Thoracic aorta (tissue), 2 donors: ENCODE data around the gene CRACR2A. TPM values are rescaled to one million over a fixed set of nuclear protein-coding genes. Genes with fewer than 3 reads are reported as not detected.

Experiments used
- ATAC-seq: fragments of 150-250 bp; one replicate; pipeline ENCODE4 v1.8.0; 2017; ENCODE audit warnings: low read depth; ENCODE audit not compliant: insufficient number of reproducible peaks, low FRiP score
- DNase-seq: peaks from one replicate; pipeline ENCODE4 v3.0.0-alpha.2; 2020; ENCODE audit warnings: low spot score
- H3K27ac ChIP-seq, 2 donors: fragments of 200-600 bp; sonication (generic); 1 replicate in 1 of 2; 2 replicates in 1 of 2; pipeline ENCODE4 v1.5.1; 2016; ENCODE audit warnings: mild to moderate bottlenecking in 2 of 2, moderate library complexity in 2 of 2
- H3K27me3 ChIP-seq: fragments of 200-600 bp; sonication (generic); replicated peaks from 2 replicates; pipeline ENCODE4 v1.6.0; 2016; ENCODE audit warnings: mild to moderate bottlenecking; ENCODE audit not compliant: insufficient read depth
- H3K36me3 ChIP-seq: fragments of 200-600 bp; sonication (generic); one replicate; pipeline ENCODE4 v1.5.1; 2016
- H3K4me1 ChIP-seq, 2 donors: fragments of 200-600 bp; sonication (generic); 1 replicate in 1 of 2; 2 replicates in 1 of 2; pipeline versions ENCODE4 v1.5.1 to v1.6.0; 2016; ENCODE audit warnings: low read depth in 2 of 2, mild to moderate bottlenecking in 1 of 2; ENCODE audit not compliant: control insufficient read depth in 1 of 2
- H3K4me3 ChIP-seq: fragments of 200-600 bp; sonication (generic); 2 replicates; pipeline ENCODE4 v1.5.1; 2016; ENCODE audit warnings: mild to moderate bottlenecking
- H3K9me3 ChIP-seq: fragments of 200-600 bp; sonication (generic); 2 replicates; pipeline ENCODE4 v1.5.1; 2016
- total RNA-seq, 2 donors: library from RNA; depleted of rRNA; stranded (reverse); fragments of >200 nt; gene quantifications; one replicate each; pipeline versions ENCODE4 v1.1.0 to v1.2.3, GENCODE V29; 2016
- TF ChIP-seq, protein P1 (sequence below): fragments of 200-600 bp; sonication (generic); IDR thresholded peaks from one replicate; pipeline ENCODE4 v1.5.1; 2019; ENCODE audit warnings: antibody characterized with exemption

Gene CRACR2A
- total RNA-seq, 2 donors from 2014 or later = 2.2 to 2.7 TPM

GRCh38 chr12:3727877-3728632, 24.9 kb downstream of the CRACR2A start:
- Histone ChIP-seq H3K27me3 (no peaks in the 10 kb centered on the region), H3K4me1 (no peaks in the 10 kb centered on the region), H3K9me3 (no peaks in the 10 kb centered on the region), H3K4me3 (no peak overlapping the region), H3K36me3 (no peaks in the 10 kb centered on the region), H3K27ac (no peak overlapping the region)
- TF ChIP-seq, protein P1, sequence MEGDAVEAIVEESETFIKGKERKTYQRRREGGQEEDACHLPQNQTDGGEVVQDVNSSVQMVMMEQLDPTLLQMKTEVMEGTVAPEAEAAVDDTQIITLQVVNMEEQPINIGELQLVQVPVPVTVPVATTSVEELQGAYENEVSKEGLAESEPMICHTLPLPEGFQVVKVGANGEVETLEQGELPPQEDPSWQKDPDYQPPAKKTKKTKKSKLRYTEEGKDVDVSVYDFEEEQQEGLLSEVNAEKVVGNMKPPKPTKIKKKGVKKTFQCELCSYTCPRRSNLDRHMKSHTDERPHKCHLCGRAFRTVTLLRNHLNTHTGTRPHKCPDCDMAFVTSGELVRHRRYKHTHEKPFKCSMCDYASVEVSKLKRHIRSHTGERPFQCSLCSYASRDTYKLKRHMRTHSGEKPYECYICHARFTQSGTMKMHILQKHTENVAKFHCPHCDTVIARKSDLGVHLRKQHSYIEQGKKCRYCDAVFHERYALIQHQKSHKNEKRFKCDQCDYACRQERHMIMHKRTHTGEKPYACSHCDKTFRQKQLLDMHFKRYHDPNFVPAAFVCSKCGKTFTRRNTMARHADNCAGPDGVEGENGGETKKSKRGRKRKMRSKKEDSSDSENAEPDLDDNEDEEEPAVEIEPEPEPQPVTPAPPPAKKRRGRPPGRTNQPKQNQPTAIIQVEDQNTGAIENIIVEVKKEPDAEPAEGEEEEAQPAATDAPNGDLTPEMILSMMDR = no peak
- ATAC-seq (no peak), DNase-seq (no peak)

- Histone ChIP-seq H3K27me3 (no peaks in the 10 kb centered on the region), H3K36me3 (no peaks in the 10 kb centered on the region), H3K4me3 (no peak overlapping the region), H3K4me1 (no peaks in the 10 kb centered on the region), H3K27ac (no peak overlapping the region), H3K9me3 (no peaks in the 10 kb centered on the region)
- DNase-seq (no peak), ATAC-seq (no peak)
- TF ChIP-seq, protein P1 = no peak
These were observed 25.6 kb downstream of the CRACR2A start for GRCh38 chr12:3727354-3727753.

GRCh38 chr12:3726456-3726855, 26.5 kb downstream of the CRACR2A start:
- Histone ChIP-seq H3K9me3 (no peaks in the 10 kb centered on the region), H3K27ac (no peak overlapping the region), H3K4me1 (no peaks in the 10 kb centered on the region), H3K36me3 (no peaks in the 10 kb centered on the region), H3K27me3 (no peaks in the 10 kb centered on the region), H3K4me3 (no peak overlapping the region)
- ATAC-seq = no peak
- no peak for DNase-seq
- TF ChIP-seq, protein P1 = no peak

- Histone ChIP-seq H3K36me3 (no peaks in the 10 kb centered on the region), H3K4me1 (no peaks in the 10 kb centered on the region), H3K4me3 (no peak overlapping the region), H3K9me3 (no peaks in the 10 kb centered on the region), H3K27me3 (no peaks in the 10 kb centered on the region), H3K27ac (no peak overlapping the region)
- DNase-seq (no peak), ATAC-seq (no peak)
- TF ChIP-seq, protein P1 = no peak
These were observed 27.4 kb downstream of the CRACR2A start for GRCh38 chr12:3725388-3726115.

DNA sequence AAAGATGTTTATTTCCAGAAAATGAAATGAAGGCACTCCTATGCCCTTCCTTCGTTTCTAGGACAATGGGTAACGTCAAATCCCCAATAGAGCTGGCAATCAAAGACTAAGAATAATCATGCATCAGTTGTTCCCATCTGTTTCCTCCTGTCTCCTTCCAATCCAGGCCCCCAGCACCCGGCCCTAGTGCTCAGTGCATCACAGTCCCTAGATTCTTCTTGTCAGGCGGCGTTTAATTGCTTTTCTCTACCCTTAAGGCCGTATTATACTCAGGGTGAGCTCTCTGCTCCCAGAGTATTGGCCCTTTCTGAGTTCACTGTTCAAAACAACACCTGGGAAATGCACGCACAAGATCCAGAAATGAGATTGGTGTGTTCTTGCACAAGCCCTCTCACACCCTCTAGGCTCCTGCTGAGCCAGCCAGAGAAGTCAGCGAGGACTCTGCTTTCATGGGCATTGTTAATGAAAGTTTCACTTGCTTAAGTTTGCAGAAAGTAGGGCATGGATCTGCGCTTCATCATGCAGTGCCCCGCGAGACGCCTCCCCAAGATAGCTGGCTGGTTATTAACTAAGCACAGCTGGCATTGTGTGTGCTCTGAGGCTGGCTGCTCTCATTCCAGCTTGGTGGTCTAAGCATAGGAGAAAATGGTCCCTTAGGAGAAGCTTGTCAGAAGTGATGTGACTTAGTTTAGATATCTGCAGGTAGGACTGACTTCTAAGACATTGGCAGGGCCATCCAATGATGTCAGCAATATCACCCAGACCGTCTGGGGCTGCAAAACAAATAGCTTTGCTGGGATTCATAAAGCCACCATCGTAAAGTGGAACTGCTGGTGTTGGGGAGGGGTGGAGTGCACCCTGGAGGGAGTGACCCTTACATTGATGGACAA, 28.7 kb downstream of the CRACR2A start:
- H3K36me3 ChIP-seq = no peaks in the 10 kb centered on the region
- H3K9me3 ChIP-seq = no peaks in the 10 kb centered on the region
- H3K4me3 ChIP-seq = no peak overlapping the region
- no peak for ATAC-seq
- no peaks in the 10 kb centered on the region for H3K27me3 ChIP-seq
- DNase-seq = no peak
- H3K4me1 ChIP-seq = no peaks in the 10 kb centered on the region
- no peak overlapping the region for H3K27ac ChIP-seq
- TF ChIP-seq, protein P1 = no peak
